K562 (cell line): ENCODE measurements around the gene ACP4.

ENCODE experiments used
- AFF1 ChIP-seq, 2 experiments: fragments of 450-650 bp; IDR thresholded peaks; 2 replicates each; pipeline ENCODE4 v1.6.1; 2018; ENCODE audit warnings: mild to moderate bottlenecking in 2 of 2, low read depth in 1 of 2; ENCODE audit not compliant: partially characterized antibody in 2 of 2
- CTCF ChIP-seq, 3 experiments: IDR thresholded peaks in 2 of 3; conservative IDR thresholded peaks in 1 of 3; 2 replicates each; pipeline ENCODE4 v1.5.1; 2011 to 2012; ENCODE audit warnings: low read length in 3 of 3, mild to moderate bottlenecking in 3 of 3, control low read depth in 2 of 3, improper control_type of control experiment in 1 of 3, inconsistent platforms in 1 of 3, low read depth in 1 of 3, mixed read lengths in 1 of 3, moderate library complexity in 1 of 3; ENCODE audit not compliant: insufficient read depth in 2 of 3
- EP300 ChIP-seq: IDR thresholded peaks from 2 replicates; pipeline ENCODE4 v1.6.1; 2012; ENCODE audit warnings: low read length, improper control_type of control experiment
- HDAC1 ChIP-seq, 2 experiments: fragments of 450-650 bp; IDR thresholded peaks; 2 replicates each; pipeline ENCODE4 v1.6.1; 2016 to 2017; ENCODE audit warnings: inconsistent platforms in 1 of 2, mild to moderate bottlenecking in 1 of 2, moderate library complexity in 1 of 2
- JUN ChIP-seq, 2 experiments: sonication (generic) in 1 of 2; formaldehyde crosslinking in 1 of 2; IDR thresholded peaks; 2 replicates each; pipeline versions ENCODE4 v1.6.1 to v1.8.0; 2012 to 2022; ENCODE audit warnings: borderline replicate concordance in 2 of 2, mild to moderate bottlenecking in 2 of 2, improper control_type of control experiment in 1 of 2, low read depth in 1 of 2, low read length in 1 of 2, missing genetic modification reagents in 1 of 2
- KAT7 ChIP-seq: sonication (generic); formaldehyde crosslinking; IDR thresholded peaks from 2 replicates; pipeline ENCODE4 v1.8.0; 2022; ENCODE audit warnings: missing genetic modification reagents, mild to moderate bottlenecking, borderline replicate concordance
- POLR2A ChIP-seq: fragments of 450-650 bp; conservative IDR thresholded peaks from 2 replicates; pipeline ENCODE4 v1.6.1; 2016
- RAD51 ChIP-seq: fragments of 450-650 bp; IDR thresholded peaks from 2 replicates; pipeline ENCODE4 v1.7.1; 2016; ENCODE audit warnings: low read depth, mild to moderate bottlenecking, borderline replicate concordance
- ZNF24 ChIP-seq: fragments of 450-650 bp; IDR thresholded peaks from 2 replicates; pipeline ENCODE4 v1.6.1; 2016
- TF ChIP-seq, protein P1 (sequence below): sonication (generic); formaldehyde crosslinking; IDR thresholded peaks from 2 replicates; pipeline ENCODE4 v1.9.0; 2022; ENCODE audit warnings: mild to moderate bottlenecking, missing genetic modification reagents
- TF ChIP-seq, protein P2 (sequence below): sonication (generic); formaldehyde crosslinking; IDR thresholded peaks from 2 replicates; pipeline ENCODE4 v1.8.0; 2022; ENCODE audit warnings: missing genetic modification reagents, mild to moderate bottlenecking, borderline replicate concordance

- no peak for TF ChIP-seq AFF1 (IDR thresholded peaks at IDR 0.05; ENCODE audit: low read depth in 1 of 2, partially characterized antibody in 2 of 2)
- no peak for TF ChIP-seq POLR2A
- no peak for TF ChIP-seq RAD51
- TF ChIP-seq JUN (IDR thresholded peaks at IDR 0.05; ENCODE audit: borderline replicate concordance, low read depth, low read length) = no peak
- TF ChIP-seq JUN (CRISPR knock-in tag; IDR thresholded peaks at IDR 0.05; ENCODE audit: borderline replicate concordance) = no peak
- TF ChIP-seq EP300 = no peak
- TF ChIP-seq ZNF24 = no peak
- TF ChIP-seq HDAC1 (IDR thresholded peaks at IDR 0.05) = no peak
- no peak for TF ChIP-seq CTCF (IDR thresholded peaks at IDR 0.05 in 2 of 3, conservative IDR thresholded peaks at IDR 0.05 in 1 of 3; ENCODE audit: insufficient read depth in 2 of 3, low read depth in 1 of 3, low read length in 3 of 3)
- no peak for TF ChIP-seq KAT7
- TF ChIP-seq, protein P1, sequence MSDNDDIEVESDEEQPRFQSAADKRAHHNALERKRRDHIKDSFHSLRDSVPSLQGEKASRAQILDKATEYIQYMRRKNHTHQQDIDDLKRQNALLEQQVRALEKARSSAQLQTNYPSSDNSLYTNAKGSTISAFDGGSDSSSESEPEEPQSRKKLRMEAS = no peak
- TF ChIP-seq, protein P2, sequence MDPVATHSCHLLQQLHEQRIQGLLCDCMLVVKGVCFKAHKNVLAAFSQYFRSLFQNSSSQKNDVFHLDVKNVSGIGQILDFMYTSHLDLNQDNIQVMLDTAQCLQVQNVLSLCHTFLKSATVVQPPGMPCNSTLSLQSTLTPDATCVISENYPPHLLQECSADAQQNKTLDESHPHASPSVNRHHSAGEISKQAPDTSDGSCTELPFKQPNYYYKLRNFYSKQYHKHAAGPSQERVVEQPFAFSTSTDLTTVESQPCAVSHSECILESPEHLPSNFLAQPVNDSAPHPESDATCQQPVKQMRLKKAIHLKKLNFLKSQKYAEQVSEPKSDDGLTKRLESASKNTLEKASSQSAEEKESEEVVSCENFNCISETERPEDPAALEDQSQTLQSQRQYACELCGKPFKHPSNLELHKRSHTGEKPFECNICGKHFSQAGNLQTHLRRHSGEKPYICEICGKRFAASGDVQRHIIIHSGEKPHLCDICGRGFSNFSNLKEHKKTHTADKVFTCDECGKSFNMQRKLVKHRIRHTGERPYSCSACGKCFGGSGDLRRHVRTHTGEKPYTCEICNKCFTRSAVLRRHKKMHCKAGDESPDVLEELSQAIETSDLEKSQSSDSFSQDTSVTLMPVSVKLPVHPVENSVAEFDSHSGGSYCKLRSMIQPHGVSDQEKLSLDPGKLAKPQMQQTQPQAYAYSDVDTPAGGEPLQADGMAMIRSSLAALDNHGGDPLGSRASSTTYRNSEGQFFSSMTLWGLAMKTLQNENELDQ (CRISPR knock-in tag) = no peak
Observed at GRCh38 chr19:50814883-50815282, 24.7 kb downstream of the ACP4 start.
